H9 (cell line): ENCODE measurements around the gene SFMBT2. TPM values are rescaled to one million over a fixed set of nuclear protein-coding genes. Genes with fewer than 3 reads are reported as not detected.

ENCODE experiments used
- DNase-seq: peaks from one replicate; pipeline ENCODE4 v3.0.0-alpha.2; 2017
- H2AFZ ChIP-seq: one replicate; pipeline ENCODE4 v1.6.1; 2013; ENCODE audit warnings: mild to moderate bottlenecking, low read length, control low read depth, moderate library complexity
- H2AK5ac ChIP-seq: 2 replicates; pipeline ENCODE4 v1.6.1; 2013; ENCODE audit warnings: low read length, control low read depth, mixed read lengths; ENCODE audit not compliant: insufficient read length
- H2BK120ac ChIP-seq: one replicate; pipeline ENCODE4 v1.6.1; 2013; ENCODE audit warnings: low read depth, mild to moderate bottlenecking, low read length, control low read depth, inconsistent platforms; ENCODE audit not compliant: poor library complexity, severe bottlenecking
- H2BK12ac ChIP-seq: 2 replicates; pipeline ENCODE4 v1.6.1; 2013; ENCODE audit warnings: low read length, control low read depth, mixed read lengths, low read depth; ENCODE audit not compliant: insufficient read length
- H2BK15ac ChIP-seq: 2 replicates; pipeline ENCODE4 v1.6.1; 2013; ENCODE audit warnings: low read depth, low read length, control low read depth
- H2BK20ac ChIP-seq: one replicate; pipeline ENCODE4 v1.6.1; 2013; ENCODE audit warnings: low read depth, mild to moderate bottlenecking, low read length, control low read depth, inconsistent platforms; ENCODE audit not compliant: poor library complexity, severe bottlenecking
- H2BK5ac ChIP-seq: 2 replicates; pipeline ENCODE4 v1.6.1; 2013; ENCODE audit warnings: low read length, control low read depth, mixed read lengths; ENCODE audit not compliant: insufficient read length
- H3K14ac ChIP-seq: 2 replicates; pipeline ENCODE4 v1.6.1; 2013; ENCODE audit warnings: low read length, control low read depth; ENCODE audit not compliant: insufficient read depth
- H3K18ac ChIP-seq: 2 replicates; pipeline ENCODE4 v1.6.1; 2013; ENCODE audit warnings: low read depth, mild to moderate bottlenecking, mixed read lengths, low read length, control low read depth; ENCODE audit not compliant: insufficient read length
- H3K23ac ChIP-seq: 2 replicates; pipeline ENCODE4 v1.6.1; 2013; ENCODE audit warnings: low read length, control low read depth, mixed read lengths, low read depth; ENCODE audit not compliant: insufficient read length
- H3K23me2 ChIP-seq: 2 replicates; pipeline ENCODE4 v1.6.1; 2013; ENCODE audit warnings: low read depth, mild to moderate bottlenecking, mixed read lengths, low read length, control low read depth; ENCODE audit not compliant: insufficient read length, poor library complexity, severe bottlenecking
- H3K27ac ChIP-seq: 2 replicates; pipeline ENCODE4 v1.5.1; 2013; ENCODE audit warnings: low read length, control low read depth, mixed read lengths, low read depth; ENCODE audit not compliant: insufficient read length
- H3K27me3 ChIP-seq: 2 replicates; pipeline ENCODE4 v1.6.1; 2013; ENCODE audit warnings: low read length, control low read depth, inconsistent platforms; ENCODE audit not compliant: insufficient read depth
- H3K4ac ChIP-seq: 2 replicates; pipeline ENCODE4 v1.6.1; 2013; ENCODE audit warnings: low read depth, mild to moderate bottlenecking, control low read depth, inconsistent platforms, low read length, moderate library complexity
- H3K4me1 ChIP-seq: 2 replicates; pipeline ENCODE4 v1.6.1; 2013; ENCODE audit warnings: low read length, control low read depth, inconsistent platforms; ENCODE audit not compliant: insufficient read depth
- H3K4me2 ChIP-seq: 2 replicates; pipeline ENCODE4 v1.6.1; 2013; ENCODE audit warnings: low read length, control low read depth, mixed read lengths; ENCODE audit not compliant: insufficient read length, insufficient read depth
- H3K56ac ChIP-seq: 2 replicates; pipeline ENCODE4 v1.6.1; 2013; ENCODE audit warnings: low read depth, mild to moderate bottlenecking, mixed read lengths, low read length, control low read depth; ENCODE audit not compliant: insufficient read length
- H3K79me1 ChIP-seq: 2 replicates; pipeline ENCODE4 v1.6.1; 2013; ENCODE audit warnings: low read depth, mild to moderate bottlenecking, moderate library complexity, low read length, control low read depth, inconsistent platforms; ENCODE audit not compliant: insufficient read depth, poor library complexity, severe bottlenecking
- H3K79me2 ChIP-seq: 2 replicates; pipeline ENCODE4 v1.6.1; 2013; ENCODE audit warnings: low read length, control low read depth, inconsistent platforms; ENCODE audit not compliant: insufficient read depth
- H3K9ac ChIP-seq: 2 replicates; pipeline ENCODE4 v1.6.1; 2013; ENCODE audit warnings: low read length, control low read depth, mixed read lengths; ENCODE audit not compliant: insufficient read length; ENCODE audit errors: extremely low read depth
- H3K9me3 ChIP-seq: one replicate; pipeline ENCODE4 v1.6.1; 2013; ENCODE audit warnings: low read depth, low read length, inconsistent platforms; ENCODE audit not compliant: control insufficient read depth
- H3T11ph ChIP-seq: one replicate; pipeline ENCODE4 v1.6.1; 2013; ENCODE audit warnings: mild to moderate bottlenecking, low read length, control low read depth, inconsistent platforms
- H4K20me1 ChIP-seq: one replicate; pipeline ENCODE4 v1.6.1; 2013; ENCODE audit not compliant: control insufficient read depth, insufficient read length, insufficient read depth
- H4K5ac ChIP-seq: 2 replicates; pipeline ENCODE4 v1.6.1; 2013; ENCODE audit warnings: low read depth, mild to moderate bottlenecking, mixed read lengths, low read length, control low read depth; ENCODE audit not compliant: insufficient read length
- H4K8ac ChIP-seq: replicated peaks from 2 replicates; pipeline ENCODE4 v1.6.1; 2013; ENCODE audit warnings: low read length, control low read depth, mixed read lengths, low read depth; ENCODE audit not compliant: insufficient read length
- H4K91ac ChIP-seq: 2 replicates; pipeline ENCODE4 v1.6.1; 2013; ENCODE audit warnings: low read depth, mild to moderate bottlenecking, moderate library complexity, mixed read lengths, low read length, control low read depth; ENCODE audit not compliant: insufficient read length
- H3K27ac Mint-ChIP-seq, 3 experiments: 2 replicates in 2 of 3; 3 replicates in 1 of 3; pipeline ENCODE4 v1.8.0; 2020 to 2021; ENCODE audit warnings: mixed read lengths in 3 of 3, mild to moderate bottlenecking in 1 of 3, moderate library complexity in 1 of 3
- H3K27me3 Mint-ChIP-seq: 2 replicates; pipeline ENCODE4 v1.8.0; 2021; ENCODE audit warnings: low read depth, mild to moderate bottlenecking, moderate library complexity, mixed read lengths
- H3K36me3 Mint-ChIP-seq, 3 experiments: 2 replicates in 2 of 3; 3 replicates in 1 of 3; pipeline ENCODE4 v1.8.0; 2020 to 2021; ENCODE audit warnings: low read depth in 3 of 3, mixed read lengths in 3 of 3; ENCODE audit not compliant: insufficient read depth in 1 of 3
- H3K4me1 Mint-ChIP-seq, 2 experiments: 2 replicates each; pipeline ENCODE4 v1.8.0; 2020; ENCODE audit warnings: mixed read lengths in 2 of 2
- H3K4me3 Mint-ChIP-seq, 2 experiments: 2 replicates in 1 of 2; 3 replicates in 1 of 2; pipeline ENCODE4 v1.8.0; 2020 to 2021; ENCODE audit warnings: mild to moderate bottlenecking in 2 of 2, mixed read lengths in 2 of 2, moderate library complexity in 1 of 2
- H3K9me3 Mint-ChIP-seq, 2 experiments: 2 replicates in 1 of 2; 3 replicates in 1 of 2; pipeline ENCODE4 v1.8.0; 2020; ENCODE audit warnings: mild to moderate bottlenecking in 2 of 2, mixed read lengths in 2 of 2, moderate library complexity in 1 of 2
- CTCF ChIP-seq: fragments of 200-600 bp; sonication (generic); conservative IDR thresholded peaks from 3 replicates; pipeline ENCODE4 v1.8.0; 2021; ENCODE audit warnings: antibody characterized with exemption, mild to moderate bottlenecking
- WGBS: extraction: QIAGEN DNeasy Blood & Tissue Kit; methylation state at CpG from one replicate; pipeline ENCODE4 v1.1.7; 2013; ENCODE audit warnings: missing lambda C conversion rate, low lambda C conversion rate, mixed read lengths; ENCODE audit not compliant: insufficient read length; ENCODE audit errors: extremely low coverage; 5-methylcytosine and 5-hydroxymethylcytosine counted together
- total RNA-seq: library from RNA; stranded (reverse); gene quantifications from 2 replicates; pipeline ENCODE4 v1.2.1, GENCODE V29; 2021

SFMBT2 gene
- total RNA-seq, 1 experiment from 2014 or later = 5.3 TPM

- H4K91ac ChIP-seq = no peak overlapping the region
Measured at GRCh38 chr10:7157091-7157490, 253.7 kb downstream of the SFMBT2 start.

More at GRCh38 chr10:7157091-7157490, 253.7 kb downstream of the SFMBT2 start:
- H3K79me2 ChIP-seq = no peaks in the 10 kb centered on the region
- H2AFZ ChIP-seq = no peak overlapping the region
- H3K4ac ChIP-seq = no peak overlapping the region
- H3K14ac ChIP-seq = no peak overlapping the region
- Mint-ChIP-seq H3K27ac (no peak overlapping the region), H3K36me3 (peaks cover 0 to 7% (median 3%) of the 10 kb centered on the region in 3 experiments; a peak in 2 of 7 replicates), H3K4me3 (no peak overlapping the region), H3K27me3 (peaks cover under 1% of the 10 kb centered on the region), H3K4me1 (no peaks in the 10 kb centered on the region), H3K9me3 (no peaks in the 10 kb centered on the region)
- no peak overlapping the region for H3K18ac ChIP-seq
- H3K27ac ChIP-seq = no peak overlapping the region
- WGBS = no CpG with 5 or more reads among the region's 2 CpGs
- H3K79me1 ChIP-seq = no peaks in the 10 kb centered on the region
- H4K5ac ChIP-seq = no peak overlapping the region
- H2AK5ac ChIP-seq = no peak overlapping the region
- H3K9me3 ChIP-seq = no peaks in the 10 kb centered on the region
- H2BK120ac ChIP-seq = no peak overlapping the region
- H3K23ac ChIP-seq = no peak overlapping the region
- no peak overlapping the region for H3T11ph ChIP-seq
- H2BK5ac ChIP-seq = no peak overlapping the region
- H3K4me1 ChIP-seq = no peaks in the 10 kb centered on the region
- H4K20me1 ChIP-seq = no peaks in the 10 kb centered on the region
- H2BK12ac ChIP-seq = no peak overlapping the region
- DNase-seq = no peak
- H4K8ac ChIP-seq = no peak overlapping the region
- H3K4me2 ChIP-seq = no peak overlapping the region
- no peak overlapping the region for H2BK20ac ChIP-seq
- no peak overlapping the region for H3K56ac ChIP-seq
- no peaks in the 10 kb centered on the region for H3K27me3 ChIP-seq
- no peak overlapping the region for H3K9ac ChIP-seq
- no peak for TF ChIP-seq CTCF
- no peak overlapping the region for H2BK15ac ChIP-seq
- no peaks in the 10 kb centered on the region for H3K23me2 ChIP-seq
